ENCODE measurements around the gene RFTN1.

DNA sequence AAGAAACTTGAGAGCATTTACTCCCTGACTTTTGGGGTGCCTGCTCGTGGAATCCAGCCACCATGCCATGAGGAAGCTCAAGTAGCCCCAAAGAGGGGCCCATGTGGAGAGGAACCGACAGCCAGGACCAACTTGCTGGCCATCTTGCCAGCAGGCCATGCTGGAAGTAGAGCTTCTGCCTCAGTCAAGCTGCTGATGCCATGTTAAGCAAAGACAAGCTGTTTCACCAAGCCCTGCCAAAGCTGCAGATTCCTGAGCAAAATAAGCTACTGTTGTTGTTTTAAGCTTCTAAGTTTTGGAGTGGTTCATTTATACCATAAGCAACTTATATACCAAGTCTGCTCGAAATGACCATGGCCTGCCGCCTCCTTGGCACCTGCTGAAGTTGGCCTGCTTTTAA is 14.1 kb downstream of the RFTN1 start:
- TF ChIP-seq CTCF (IDR thresholded peaks at IDR 0.05): no peak
- TF ChIP-seq POLR2A (IDR thresholded peaks at IDR 0.05): no peak

Measured in tibial nerve (tissue), 3 donors.